SK-N-SH treated with all-trans-retinoic acid at 6 μM for 48 hours (cell line): ENCODE results near the gene SMCO4.

Experiments
- ATAC-seq: fragments of 200-7000 bp; cut with Tn5 transposase; 3 replicates; pipeline ENCODE4 v1.9.1; 2020; ENCODE audit warnings: mild to moderate bottlenecking, moderate library complexity
- ARNTL ChIP-seq: fragments of 450-650 bp; formaldehyde crosslinking; IDR thresholded peaks from 2 replicates; pipeline ENCODE4 v1.5.0; 2020; ENCODE audit warnings: low read depth, mild to moderate bottlenecking, moderate library complexity, borderline replicate concordance
- CSDC2 ChIP-seq: fragments of 250-450 bp; sonication (Bioruptor Pico); IDR thresholded peaks from 2 replicates; pipeline ENCODE4 v1.5.0; 2020; ENCODE audit warnings: mild to moderate bottlenecking, moderate library complexity
- ESRRG ChIP-seq: fragments of 250-450 bp; sonication (Bioruptor Pico); IDR thresholded peaks from 2 replicates; pipeline ENCODE4 v1.6.1; 2021; ENCODE audit warnings: mild to moderate bottlenecking
- ISL1 ChIP-seq: fragments of 250-450 bp; sonication (Bioruptor Pico); IDR thresholded peaks from 2 replicates; pipeline ENCODE4 v2.1.2; 2022; ENCODE audit warnings: mild to moderate bottlenecking, moderate library complexity
- OSR1 ChIP-seq: fragments of 250-450 bp; sonication (Bioruptor Pico); IDR thresholded peaks from 2 replicates; pipeline ENCODE4 v1.8.0; 2022; ENCODE audit warnings: moderate library complexity, mild to moderate bottlenecking, inconsistent platforms
- PPARA ChIP-seq: fragments of 250-450 bp; sonication (Bioruptor Pico); IDR thresholded peaks from 2 replicates; pipeline ENCODE4 v1.5.0; 2020; ENCODE audit warnings: mild to moderate bottlenecking, borderline replicate concordance
- RARB ChIP-seq: fragments of 250-450 bp; sonication (Bioruptor Pico); IDR thresholded peaks from 2 replicates; pipeline ENCODE4 v1.8.0; 2021; ENCODE audit warnings: mild to moderate bottlenecking, moderate library complexity
- SNAI2 ChIP-seq: fragments of 250-450 bp; sonication (Bioruptor Pico); IDR thresholded peaks from 2 replicates; pipeline ENCODE4 v1.5.0; 2020; ENCODE audit warnings: mild to moderate bottlenecking, moderate library complexity
- TCF4 ChIP-seq: fragments of 250-450 bp; sonication (Bioruptor Pico); IDR thresholded peaks from 2 replicates; pipeline ENCODE4 v1.8.0; 2021; ENCODE audit warnings: mild to moderate bottlenecking, moderate library complexity, borderline replicate concordance
- ZC3H10 ChIP-seq: fragments of 250-450 bp; sonication (Bioruptor Pico); IDR thresholded peaks from 2 replicates; pipeline ENCODE4 v1.5.1; 2021; ENCODE audit warnings: mild to moderate bottlenecking, moderate library complexity
- ZFP3 ChIP-seq: fragments of 250-450 bp; sonication (Bioruptor Pico); IDR thresholded peaks from 2 replicates; pipeline ENCODE4 v1.5.0; 2020; ENCODE audit warnings: mild to moderate bottlenecking, moderate library complexity
- ZNF565 ChIP-seq: fragments of 450-650 bp; formaldehyde crosslinking; conservative IDR thresholded peaks from 2 replicates; pipeline ENCODE4 v1.5.0; 2020; ENCODE audit warnings: low read depth, mild to moderate bottlenecking, moderate library complexity
- ZNF70 ChIP-seq: fragments of 450-650 bp; formaldehyde crosslinking; IDR thresholded peaks from 2 replicates; pipeline ENCODE4 v1.5.0; 2020; ENCODE audit warnings: mild to moderate bottlenecking, moderate library complexity
- ZNF8 ChIP-seq: fragments of 450-650 bp; formaldehyde crosslinking; IDR thresholded peaks from 2 replicates; pipeline ENCODE4 v1.5.0; 2020; ENCODE audit warnings: mild to moderate bottlenecking, moderate library complexity
- TF ChIP-seq, protein P1 (sequence below): fragments of 250-450 bp; sonication (Bioruptor Pico); IDR thresholded peaks from 2 replicates; pipeline ENCODE4 v1.5.1; 2021; ENCODE audit warnings: mild to moderate bottlenecking, moderate library complexity
- TF ChIP-seq, protein P2 (sequence below): fragments of 250-450 bp; sonication (Bioruptor Pico); IDR thresholded peaks from 2 replicates; pipeline ENCODE4 v1.8.0; 2020; ENCODE audit warnings: mild to moderate bottlenecking, moderate library complexity, borderline replicate concordance
- TF ChIP-seq, protein P3 (sequence below): fragments of 250-450 bp; sonication (Bioruptor Pico); IDR thresholded peaks from 2 replicates; pipeline ENCODE4 v1.8.0; 2021; ENCODE audit warnings: low read depth, mild to moderate bottlenecking, moderate library complexity, borderline replicate concordance
- TF ChIP-seq, protein P4 (sequence below): fragments of 250-450 bp; sonication (Bioruptor Pico); IDR thresholded peaks from 2 replicates; pipeline ENCODE4 v1.5.0; 2020; ENCODE audit warnings: mild to moderate bottlenecking, moderate library complexity
- TF ChIP-seq, protein P5 (sequence below): fragments of 250-450 bp; sonication (Bioruptor Pico); IDR thresholded peaks from 2 replicates; pipeline ENCODE4 v1.5.1; 2020; ENCODE audit warnings: low read depth, mild to moderate bottlenecking, moderate library complexity

Gene SMCO4

DNA sequence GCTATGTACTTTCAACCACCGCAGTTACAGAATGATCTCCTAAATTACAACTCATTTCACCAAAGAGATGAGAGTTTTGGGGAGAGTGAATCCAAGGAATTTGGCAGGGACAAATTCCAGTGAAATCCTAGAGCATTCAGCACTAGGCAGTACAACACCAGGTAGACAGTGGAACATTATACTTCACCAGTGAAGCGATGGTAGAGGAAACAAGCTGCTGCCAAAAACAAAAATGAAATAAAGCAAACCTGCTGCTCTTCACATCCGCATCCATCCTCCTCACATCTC, 16.9 kb downstream of the SMCO4 start:
- TF ChIP-seq RARB (CRISPR knock-in tag) (no peak), SNAI2 (CRISPR knock-in tag) (no peak), ISL1 (CRISPR knock-in tag) (no peak), PPARA (CRISPR knock-in tag) (no peak), ZC3H10 (no peak), ZNF8 (no peak), ARNTL (CRISPR knock-in tag) (no peak), OSR1 (CRISPR knock-in tag) (no peak), ZNF70 (no peak)
- TF ChIP-seq, protein P1, sequence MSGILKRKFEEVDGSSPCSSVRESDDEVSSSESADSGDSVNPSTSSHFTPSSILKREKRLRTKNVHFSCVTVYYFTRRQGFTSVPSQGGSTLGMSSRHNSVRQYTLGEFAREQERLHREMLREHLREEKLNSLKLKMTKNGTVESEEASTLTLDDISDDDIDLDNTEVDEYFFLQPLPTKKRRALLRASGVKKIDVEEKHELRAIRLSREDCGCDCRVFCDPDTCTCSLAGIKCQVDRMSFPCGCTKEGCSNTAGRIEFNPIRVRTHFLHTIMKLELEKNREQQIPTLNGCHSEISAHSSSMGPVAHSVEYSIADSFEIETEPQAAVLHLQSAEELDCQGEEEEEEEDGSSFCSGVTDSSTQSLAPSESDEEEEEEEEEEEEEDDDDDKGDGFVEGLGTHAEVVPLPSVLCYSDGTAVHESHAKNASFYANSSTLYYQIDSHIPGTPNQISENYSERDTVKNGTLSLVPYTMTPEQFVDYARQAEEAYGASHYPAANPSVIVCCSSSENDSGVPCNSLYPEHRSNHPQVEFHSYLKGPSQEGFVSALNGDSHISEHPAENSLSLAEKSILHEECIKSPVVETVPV: no peak
- ATAC-seq: no peak

DNA sequence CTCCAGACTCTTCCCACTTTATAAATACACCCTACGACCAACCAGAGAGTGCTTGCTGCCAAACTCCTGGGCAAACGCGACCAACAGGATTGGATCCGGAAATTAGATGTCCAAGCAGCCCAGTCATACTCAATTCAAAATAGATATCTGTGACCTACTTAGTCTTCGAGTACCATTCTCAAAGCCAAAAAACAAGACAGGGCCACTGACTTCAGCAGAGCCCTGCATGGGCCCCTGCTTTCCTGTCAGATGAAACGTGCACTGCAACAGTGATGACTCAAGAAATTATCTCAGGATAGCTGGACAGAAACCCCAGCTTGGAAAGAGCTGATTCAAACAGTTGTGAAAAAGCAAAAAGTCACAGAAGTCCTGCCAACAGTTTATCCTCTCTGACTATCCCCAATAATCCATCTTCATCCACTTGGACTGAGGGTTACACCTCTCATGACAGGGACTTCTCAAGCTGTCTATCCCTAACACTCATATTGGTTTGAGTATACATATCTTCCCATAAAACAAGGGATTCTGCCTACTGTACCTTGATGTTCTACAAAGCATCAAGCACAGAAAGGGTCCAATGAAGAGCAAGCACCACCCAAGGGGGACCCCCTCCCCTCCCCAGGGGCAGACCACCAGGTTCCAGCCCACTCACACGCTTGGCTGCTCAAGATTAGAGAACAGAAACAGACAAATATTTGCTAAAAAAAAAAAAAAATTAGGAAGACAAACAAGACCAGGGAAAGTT, 17.4 kb downstream of the SMCO4 start:
- TF ChIP-seq TCF4 (CRISPR knock-in tag) (no peak), OSR1 (CRISPR knock-in tag) (no peak), ZNF70 (no peak), ESRRG (CRISPR knock-in tag) (no peak), ZNF565 (CRISPR knock-in tag) (no peak)
- TF ChIP-seq, protein P2, sequence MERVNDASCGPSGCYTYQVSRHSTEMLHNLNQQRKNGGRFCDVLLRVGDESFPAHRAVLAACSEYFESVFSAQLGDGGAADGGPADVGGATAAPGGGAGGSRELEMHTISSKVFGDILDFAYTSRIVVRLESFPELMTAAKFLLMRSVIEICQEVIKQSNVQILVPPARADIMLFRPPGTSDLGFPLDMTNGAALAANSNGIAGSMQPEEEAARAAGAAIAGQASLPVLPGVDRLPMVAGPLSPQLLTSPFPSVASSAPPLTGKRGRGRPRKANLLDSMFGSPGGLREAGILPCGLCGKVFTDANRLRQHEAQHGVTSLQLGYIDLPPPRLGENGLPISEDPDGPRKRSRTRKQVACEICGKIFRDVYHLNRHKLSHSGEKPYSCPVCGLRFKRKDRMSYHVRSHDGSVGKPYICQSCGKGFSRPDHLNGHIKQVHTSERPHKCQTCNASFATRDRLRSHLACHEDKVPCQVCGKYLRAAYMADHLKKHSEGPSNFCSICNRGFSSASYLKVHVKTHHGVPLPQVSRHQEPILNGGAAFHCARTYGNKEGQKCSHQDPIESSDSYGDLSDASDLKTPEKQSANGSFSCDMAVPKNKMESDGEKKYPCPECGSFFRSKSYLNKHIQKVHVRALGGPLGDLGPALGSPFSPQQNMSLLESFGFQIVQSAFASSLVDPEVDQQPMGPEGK (CRISPR knock-in tag): no peak
- TF ChIP-seq, protein P3, sequence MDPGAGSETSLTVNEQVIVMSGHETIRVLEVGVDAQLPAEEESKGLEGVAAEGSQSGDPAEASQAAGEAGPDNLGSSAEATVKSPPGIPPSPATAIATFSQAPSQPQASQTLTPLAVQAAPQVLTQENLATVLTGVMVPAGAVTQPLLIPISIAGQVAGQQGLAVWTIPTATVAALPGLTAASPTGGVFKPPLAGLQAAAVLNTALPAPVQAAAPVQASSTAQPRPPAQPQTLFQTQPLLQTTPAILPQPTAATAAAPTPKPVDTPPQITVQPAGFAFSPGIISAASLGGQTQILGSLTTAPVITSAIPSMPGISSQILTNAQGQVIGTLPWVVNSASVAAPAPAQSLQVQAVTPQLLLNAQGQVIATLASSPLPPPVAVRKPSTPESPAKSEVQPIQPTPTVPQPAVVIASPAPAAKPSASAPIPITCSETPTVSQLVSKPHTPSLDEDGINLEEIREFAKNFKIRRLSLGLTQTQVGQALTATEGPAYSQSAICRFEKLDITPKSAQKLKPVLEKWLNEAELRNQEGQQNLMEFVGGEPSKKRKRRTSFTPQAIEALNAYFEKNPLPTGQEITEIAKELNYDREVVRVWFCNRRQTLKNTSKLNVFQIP (CRISPR knock-in tag): no peak
- no peak for ATAC-seq

DNA sequence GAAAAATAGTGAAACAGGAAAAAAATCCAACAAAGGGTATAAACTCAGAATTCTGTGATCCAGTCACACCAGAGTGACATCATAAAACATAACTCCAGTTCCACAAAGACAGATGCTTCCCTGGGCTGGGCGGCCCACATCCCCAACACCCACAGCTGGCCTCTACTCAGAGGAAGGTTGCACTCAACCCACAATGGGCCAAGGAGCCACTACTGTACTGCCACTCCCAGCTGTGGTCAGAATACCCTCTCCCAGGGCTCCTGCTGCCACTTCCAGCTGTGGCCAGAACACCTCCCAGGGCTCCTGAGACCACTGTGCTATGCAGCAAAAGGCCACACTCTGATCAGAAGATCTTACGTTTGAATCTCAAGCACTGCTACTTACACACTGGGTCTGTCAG, 18.3 kb downstream of the SMCO4 start:
- no peak for ATAC-seq
- TF ChIP-seq CSDC2 (CRISPR knock-in tag) (no peak), OSR1 (CRISPR knock-in tag) (no peak), SNAI2 (CRISPR knock-in tag) (no peak), ZC3H10 (no peak), ZFP3 (no peak)
- TF ChIP-seq, protein P4, sequence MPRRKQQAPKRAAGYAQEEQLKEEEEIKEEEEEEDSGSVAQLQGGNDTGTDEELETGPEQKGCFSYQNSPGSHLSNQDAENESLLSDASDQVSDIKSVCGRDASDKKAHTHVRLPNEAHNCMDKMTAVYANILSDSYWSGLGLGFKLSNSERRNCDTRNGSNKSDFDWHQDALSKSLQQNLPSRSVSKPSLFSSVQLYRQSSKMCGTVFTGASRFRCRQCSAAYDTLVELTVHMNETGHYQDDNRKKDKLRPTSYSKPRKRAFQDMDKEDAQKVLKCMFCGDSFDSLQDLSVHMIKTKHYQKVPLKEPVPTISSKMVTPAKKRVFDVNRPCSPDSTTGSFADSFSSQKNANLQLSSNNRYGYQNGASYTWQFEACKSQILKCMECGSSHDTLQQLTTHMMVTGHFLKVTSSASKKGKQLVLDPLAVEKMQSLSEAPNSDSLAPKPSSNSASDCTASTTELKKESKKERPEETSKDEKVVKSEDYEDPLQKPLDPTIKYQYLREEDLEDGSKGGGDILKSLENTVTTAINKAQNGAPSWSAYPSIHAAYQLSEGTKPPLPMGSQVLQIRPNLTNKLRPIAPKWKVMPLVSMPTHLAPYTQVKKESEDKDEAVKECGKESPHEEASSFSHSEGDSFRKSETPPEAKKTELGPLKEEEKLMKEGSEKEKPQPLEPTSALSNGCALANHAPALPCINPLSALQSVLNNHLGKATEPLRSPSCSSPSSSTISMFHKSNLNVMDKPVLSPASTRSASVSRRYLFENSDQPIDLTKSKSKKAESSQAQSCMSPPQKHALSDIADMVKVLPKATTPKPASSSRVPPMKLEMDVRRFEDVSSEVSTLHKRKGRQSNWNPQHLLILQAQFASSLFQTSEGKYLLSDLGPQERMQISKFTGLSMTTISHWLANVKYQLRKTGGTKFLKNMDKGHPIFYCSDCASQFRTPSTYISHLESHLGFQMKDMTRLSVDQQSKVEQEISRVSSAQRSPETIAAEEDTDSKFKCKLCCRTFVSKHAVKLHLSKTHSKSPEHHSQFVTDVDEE (CRISPR knock-in tag): no peak

DNA sequence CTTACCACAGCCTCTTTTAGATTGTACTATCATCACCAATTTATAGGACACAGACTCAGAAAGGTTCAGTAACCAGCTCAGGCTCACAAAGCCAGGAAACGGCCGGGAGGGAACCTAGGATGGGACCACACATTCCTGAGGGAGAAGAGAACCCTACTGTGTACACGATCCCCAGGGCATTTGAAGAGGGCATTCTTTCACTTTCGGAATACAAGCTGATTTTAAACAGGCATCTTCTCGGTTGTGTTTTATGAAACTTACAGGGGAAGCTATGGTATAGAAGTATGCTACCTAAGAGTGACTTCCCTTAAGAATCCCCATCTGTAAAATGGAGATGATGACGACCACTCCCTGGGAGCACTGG, 19.0 kb downstream of the SMCO4 start:
- no peak for ATAC-seq
- no peak for TF ChIP-seq SNAI2 (CRISPR knock-in tag)
- TF ChIP-seq, protein P4 (CRISPR knock-in tag): no peak
- TF ChIP-seq ESRRG (CRISPR knock-in tag): no peak
- TF ChIP-seq ISL1 (CRISPR knock-in tag): no peak
- TF ChIP-seq ZC3H10: no peak
- TF ChIP-seq, protein P2 (CRISPR knock-in tag): no peak
- TF ChIP-seq, protein P3 (CRISPR knock-in tag): no peak
- TF ChIP-seq, protein P5, sequence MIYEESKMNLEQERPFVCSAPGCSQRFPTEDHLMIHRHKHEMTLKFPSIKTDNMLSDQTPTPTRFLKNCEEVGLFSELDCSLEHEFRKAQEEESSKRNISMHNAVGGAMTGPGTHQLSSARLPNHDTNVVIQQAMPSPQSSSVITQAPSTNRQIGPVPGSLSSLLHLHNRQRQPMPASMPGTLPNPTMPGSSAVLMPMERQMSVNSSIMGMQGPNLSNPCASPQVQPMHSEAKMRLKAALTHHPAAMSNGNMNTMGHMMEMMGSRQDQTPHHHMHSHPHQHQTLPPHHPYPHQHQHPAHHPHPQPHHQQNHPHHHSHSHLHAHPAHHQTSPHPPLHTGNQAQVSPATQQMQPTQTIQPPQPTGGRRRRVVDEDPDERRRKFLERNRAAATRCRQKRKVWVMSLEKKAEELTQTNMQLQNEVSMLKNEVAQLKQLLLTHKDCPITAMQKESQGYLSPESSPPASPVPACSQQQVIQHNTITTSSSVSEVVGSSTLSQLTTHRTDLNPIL (CRISPR knock-in tag): no peak
- no peak for TF ChIP-seq PPARA (CRISPR knock-in tag)
- no peak for TF ChIP-seq TCF4 (CRISPR knock-in tag)
